Ovary (tissue), 3 donors: ENCODE measurements around the gene ACSM5.
"Not testable (repeated sequence)": the region's sequence is repeated elsewhere in the genome, so short reads cannot be mapped to it uniquely, and the experiment has no call there.

Experiments used
- CTCF ChIP-seq, 3 donors: fragments of 450-650 bp in 2 of 3; fragments of 200-600 bp in 1 of 3; IDR thresholded peaks; one replicate each; pipeline versions ENCODE4 v1.5.1 to v1.8.0; 2016 to 2022; ENCODE audit warnings: antibody characterized with exemption in 3 of 3, mild to moderate bottlenecking in 1 of 3
- EP300 ChIP-seq: sonication (generic); formaldehyde crosslinking; IDR thresholded peaks from one replicate; pipeline ENCODE4 v1.6.1; 2017; ENCODE audit warnings: antibody characterized with exemption
- POLR2A ChIP-seq: fragments of 450-650 bp; IDR thresholded peaks from one replicate; pipeline ENCODE4 v1.6.1; 2017; ENCODE audit warnings: antibody characterized with exemption, mild to moderate bottlenecking, moderate library complexity
- donor health status: DM: no; HTN: no; CAD: no.

GRCh38 chr16:20459227-20459626, 49.9 kb downstream of the ACSM5 start:
- not testable (repeated sequence) for TF ChIP-seq POLR2A; CTCF (IDR thresholded peaks at IDR 0.05); EP300
